Fibroblast of lung (primary cell): Measurements from ENCODE around the gene SERGEF. TPM values are rescaled to one million over a fixed set of nuclear protein-coding genes. Genes with fewer than 3 reads are reported as not detected.

Source experiments
- DNase-seq, 2 donors: peaks; one replicate each; pipeline versions ENCODE4 v3.0.0 to v3.0.0-alpha.2; 2010; ENCODE audit warnings: low read depth in 2 of 2
- H2AFZ ChIP-seq: 2 replicates; pipeline ENCODE4 v1.5.1; 2012; ENCODE audit warnings: low read length, control low read depth, inconsistent platforms
- H3K27ac ChIP-seq: 2 replicates; pipeline ENCODE4 v1.5.1; 2011; ENCODE audit warnings: low read length, control low read depth; ENCODE audit not compliant: insufficient read depth
- H3K27me3 ChIP-seq: 2 replicates; pipeline ENCODE4 v1.5.1; 2011; ENCODE audit warnings: mild to moderate bottlenecking, low read length; ENCODE audit not compliant: control insufficient read depth, insufficient read depth
- H3K36me3 ChIP-seq: 2 replicates; pipeline ENCODE4 v1.5.1; 2011; ENCODE audit warnings: low read length; ENCODE audit not compliant: control insufficient read depth, insufficient read depth
- H3K4me1 ChIP-seq: 2 replicates; pipeline ENCODE4 v1.5.1; 2011; ENCODE audit warnings: low read length; ENCODE audit not compliant: control insufficient read depth, insufficient read depth; ENCODE audit errors: extremely low read depth
- H3K4me2 ChIP-seq: 2 replicates; pipeline ENCODE4 v1.5.1; 2011; ENCODE audit warnings: low read length, control low read depth; ENCODE audit not compliant: insufficient read depth; ENCODE audit errors: extremely low read depth
- H3K4me3 ChIP-seq, 4 experiments: fragments of 200-600 bp in 1 of 4; sonication (generic) in 1 of 4; replicated peaks in 1 of 4; 2 replicates each; pipeline ENCODE4 v1.5.1; 2011 to 2016; ENCODE audit warnings: low read length in 4 of 4, low read depth in 3 of 4, mild to moderate bottlenecking in 3 of 4, control low read depth in 2 of 4, inconsistent platforms in 1 of 4, mixed read lengths in 1 of 4; ENCODE audit not compliant: insufficient read depth in 1 of 4; ENCODE audit errors: control extremely low read depth in 1 of 4
- H3K79me2 ChIP-seq: 2 replicates; pipeline ENCODE4 v1.5.1; 2012; ENCODE audit warnings: mild to moderate bottlenecking, low read length, inconsistent platforms; ENCODE audit not compliant: control insufficient read depth, insufficient read depth
- H3K9ac ChIP-seq: 2 replicates; pipeline ENCODE4 v1.5.1; 2011; ENCODE audit warnings: mild to moderate bottlenecking, low read length, control low read depth; ENCODE audit not compliant: insufficient read depth
- H3K9me3 ChIP-seq: 2 replicates; pipeline ENCODE4 v1.5.1; 2012; ENCODE audit warnings: low read depth, low read length; ENCODE audit not compliant: control insufficient read depth, insufficient read depth
- H4K20me1 ChIP-seq: 2 replicates; pipeline ENCODE4 v1.5.1; 2011; ENCODE audit warnings: low read length; ENCODE audit not compliant: control insufficient read depth, insufficient read depth; ENCODE audit errors: extremely low read depth
- CTCF ChIP-seq, 2 donors: IDR thresholded peaks in 1 of 2; conservative IDR thresholded peaks in 1 of 2; 1 replicate in 1 of 2; 2 replicates in 1 of 2; pipeline ENCODE4 v1.5.1; 2011 to 2012; ENCODE audit warnings: low read length in 2 of 2, control low read depth in 1 of 2, inconsistent platforms in 1 of 2, low read depth in 1 of 2, mild to moderate bottlenecking in 1 of 2
- EZH2 ChIP-seq: IDR thresholded peaks from 2 replicates; pipeline ENCODE4 v1.5.1; 2012; ENCODE audit warnings: low read length, control low read depth, mild to moderate bottlenecking; ENCODE audit errors: missing control alignments
- polyA plus RNA-seq, 2 donors: library from polyadenylated mRNA; depleted of rRNA in 1 of 2; stranded (reverse) in 1 of 2; unstranded in 1 of 2; fragments of >200 nt; gene quantifications; 2 replicates each; pipeline ENCODE4 v1.2.1, GENCODE V29; 2011 to 2012; ENCODE audit warnings: missing spikeins in 1 of 2
- total RNA-seq: library from RNA; depleted of rRNA; stranded (reverse); fragments of >200 nt; gene quantifications from 2 replicates; pipeline ENCODE4 v1.2.1, GENCODE V29; 2014

Gene SERGEF
- total and polyA plus RNA-seq, 2 donors (not counting 1 experiment from before 2014, with no cell fraction given), result 14.5 to 38.5 TPM

GRCh38 chr11:17950644-17951043, 62.2 kb downstream of the SERGEF start:
- Histone ChIP-seq H3K9ac (no peak overlapping the region), H3K9me3 (no peaks in the 10 kb centered on the region), H3K27me3 (no peaks in the 10 kb centered on the region), H3K4me3 (no peak overlapping the region), H4K20me1 (no peaks in the 10 kb centered on the region), H3K27ac (no peak overlapping the region), H3K79me2 (no peaks in the 10 kb centered on the region), H3K36me3 (no peaks in the 10 kb centered on the region), H3K4me2 (no peak overlapping the region), H3K4me1 (no peaks in the 10 kb centered on the region), H2AFZ (no peak overlapping the region)
- TF ChIP-seq CTCF (conservative IDR thresholded peaks at IDR 0.05 in 1 of 2, IDR thresholded peaks at IDR 0.05 in 1 of 2; ENCODE audit: low read depth in 1 of 2, low read length in 2 of 2) (no peak), EZH2 (no peak)
- no peak for DNase-seq

DNA sequence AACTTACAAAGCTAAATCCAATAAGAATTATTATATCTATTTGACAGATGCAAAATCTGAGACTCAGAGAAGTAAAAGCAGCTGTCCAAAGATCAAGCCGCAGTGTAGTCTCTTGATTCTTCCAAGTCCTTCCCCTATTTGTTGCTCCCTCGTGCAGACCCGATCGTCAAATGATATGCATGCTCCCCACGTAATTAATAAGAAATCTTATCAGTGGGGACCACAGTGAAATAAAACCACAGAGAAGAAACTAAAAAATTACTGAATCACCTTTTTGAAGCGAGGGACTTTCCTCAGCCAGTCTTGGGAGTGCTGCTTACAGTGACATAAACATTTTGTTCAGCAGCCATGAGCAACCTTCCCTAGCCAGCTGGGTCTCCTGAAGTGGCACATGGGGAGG, 64.6 kb downstream of the SERGEF start:
- Histone ChIP-seq H3K9ac (no peak overlapping the region), H3K4me2 (no peak overlapping the region), H2AFZ (no peak overlapping the region), H3K79me2 (no peaks in the 10 kb centered on the region), H3K4me1 (no peaks in the 10 kb centered on the region), H3K9me3 (no peaks in the 10 kb centered on the region), H3K4me3 (no peak overlapping the region), H3K36me3 (no peaks in the 10 kb centered on the region), H3K27ac (no peak overlapping the region), H3K27me3 (no peaks in the 10 kb centered on the region), H4K20me1 (no peaks in the 10 kb centered on the region)
- no peak for DNase-seq
- no peak for TF ChIP-seq CTCF (conservative IDR thresholded peaks at IDR 0.05 in 1 of 2, IDR thresholded peaks at IDR 0.05 in 1 of 2; ENCODE audit: low read depth in 1 of 2, low read length in 2 of 2)
- no peak for TF ChIP-seq EZH2

- H3K27me3 ChIP-seq, result no peaks in the 10 kb centered on the region
- TF ChIP-seq CTCF (conservative IDR thresholded peaks at IDR 0.05 in 1 of 2, IDR thresholded peaks at IDR 0.05 in 1 of 2; ENCODE audit: low read depth in 1 of 2, low read length in 2 of 2) (no peak), EZH2 (no peak)
- no peaks in the 10 kb centered on the region for H3K79me2 ChIP-seq
- no peaks in the 10 kb centered on the region for H4K20me1 ChIP-seq
- H3K9ac ChIP-seq, result no peak overlapping the region
- no peak overlapping the region for H3K4me3 ChIP-seq
- DNase-seq, result no peak
- H3K4me2 ChIP-seq, result no peak overlapping the region
- H2AFZ ChIP-seq, result no peak overlapping the region
- no peaks in the 10 kb centered on the region for H3K4me1 ChIP-seq
- H3K36me3 ChIP-seq, result no peaks in the 10 kb centered on the region
- no peak overlapping the region for H3K27ac ChIP-seq
- no peaks in the 10 kb centered on the region for H3K9me3 ChIP-seq
These were observed 73.3 kb downstream of the SERGEF start for GRCh38 chr11:17939542-17939941.
